BLaER1 treated with 17β-estradiol and CSF1 and Interleukin-3, amounts not matched to agents 10 nM and 100 nM (cell line): ENCODE data around the gene SDCBP2.

Experiments
- H3K27ac ChIP-seq, 11 experiments: shearing (Covaris generic); formaldehyde crosslinking; 2 replicates each; pipeline ENCODE4 v1.8.1; 2022
- H3K27me3 ChIP-seq, 11 experiments: shearing (Covaris generic); formaldehyde crosslinking; 2 replicates each; pipeline ENCODE4 v1.8.1; 2022
- H3K36me3 ChIP-seq, 11 experiments: shearing (Covaris generic); formaldehyde crosslinking; 2 replicates each; pipeline ENCODE4 v1.8.1; 2022
- H3K4me1 ChIP-seq, 10 experiments: shearing (Covaris generic); formaldehyde crosslinking; 2 replicates each; pipeline ENCODE4 v1.8.1; 2022
- H3K4me2 ChIP-seq, 11 experiments: shearing (Covaris generic); formaldehyde crosslinking; 2 replicates each; pipeline ENCODE4 v1.8.1; 2022
- H3K4me3 ChIP-seq, 10 experiments: shearing (Covaris generic); formaldehyde crosslinking; 2 replicates each; pipeline ENCODE4 v1.8.1; 2022
- H3K9ac ChIP-seq, 11 experiments: shearing (Covaris generic); formaldehyde crosslinking; 2 replicates each; pipeline ENCODE4 v1.8.1; 2022
- H3K9me3 ChIP-seq, 11 experiments: shearing (Covaris generic); formaldehyde crosslinking; replicated peaks in 1 of 11; 2 replicates each; pipeline ENCODE4 v1.8.1; 2022
- H4K20me1 ChIP-seq, 11 experiments: shearing (Covaris generic); formaldehyde crosslinking; 2 replicates each; pipeline ENCODE4 v1.8.1; 2022
- Cebpa-rat ChIP-seq, 11 experiments: shearing (Covaris generic); IDR thresholded peaks; 2 replicates each; pipeline ENCODE4 v1.8.1; 2022

The SDCBP2 gene

GRCh38 chr20:1293641-1294379 lies 35.1 kb downstream of the SDCBP2 start:
- H3K4me2 ChIP-seq: no peak overlapping the region
- H3K36me3 ChIP-seq: no peaks in the 10 kb centered on the region
- H3K4me1 ChIP-seq: no peaks in the 10 kb centered on the region
- no peak overlapping the region for H3K27ac ChIP-seq
- H3K9ac ChIP-seq: no peak overlapping the region
- no peak overlapping the region for H3K4me3 ChIP-seq
- no peaks in the 10 kb centered on the region for H3K9me3 ChIP-seq
- no peak for TF ChIP-seq Cebpa-rat (IDR thresholded peaks at IDR 0.05)
- H3K27me3 ChIP-seq: no peaks in the 10 kb centered on the region
- H4K20me1 ChIP-seq: no peaks in the 10 kb centered on the region

- no peaks in the 10 kb centered on the region for H4K20me1 ChIP-seq
- H3K4me3 ChIP-seq: no peak overlapping the region
- no peak for TF ChIP-seq Cebpa-rat (IDR thresholded peaks at IDR 0.05)
- no peaks in the 10 kb centered on the region for H3K36me3 ChIP-seq
- no peak overlapping the region for H3K4me2 ChIP-seq
- no peak overlapping the region for H3K9ac ChIP-seq
- H3K27ac ChIP-seq: no peak overlapping the region
- H3K9me3 ChIP-seq: no peaks in the 10 kb centered on the region
- no peaks in the 10 kb centered on the region for H3K27me3 ChIP-seq
- H3K4me1 ChIP-seq: no peaks in the 10 kb centered on the region
These were observed 36.3 kb downstream of the SDCBP2 start for GRCh38 chr20:1292620-1293019.

- Histone ChIP-seq H3K4me3 (no peak overlapping the region), H3K36me3 (no peaks in the 10 kb centered on the region), H3K9ac (no peak overlapping the region), H3K4me1 (peaks cover 0 to 7% (median 2%) of the 10 kb centered on the region in 10 experiments; a peak in 5 of 20 replicates), H3K4me2 (no peak overlapping the region), H4K20me1 (no peaks in the 10 kb centered on the region), H3K27me3 (no peaks in the 10 kb centered on the region), H3K9me3 (no peaks in the 10 kb centered on the region), H3K27ac (no peak overlapping the region)
- no peak for TF ChIP-seq Cebpa-rat (IDR thresholded peaks at IDR 0.05)
These were observed 37.7 kb downstream of the SDCBP2 start for GRCh38 chr20:1291191-1291741.

- H4K20me1 ChIP-seq: no peaks in the 10 kb centered on the region
- H3K4me1 ChIP-seq: peaks cover 0 to 8% (median 3%) of the 10 kb centered on the region in 10 experiments; a peak in 5 of 20 replicates
- H3K4me3 ChIP-seq: no peak overlapping the region
- no peaks in the 10 kb centered on the region for H3K9me3 ChIP-seq
- no peak overlapping the region for H3K4me2 ChIP-seq
- no peak for TF ChIP-seq Cebpa-rat (IDR thresholded peaks at IDR 0.05)
- no peak overlapping the region for H3K27ac ChIP-seq
- no peaks in the 10 kb centered on the region for H3K27me3 ChIP-seq
- H3K36me3 ChIP-seq: no peaks in the 10 kb centered on the region
- H3K9ac ChIP-seq: no peak overlapping the region
These were observed 41.0 kb downstream of the SDCBP2 start for GRCh38 chr20:1287787-1288569.

- H3K4me2 ChIP-seq: no peak overlapping the region
- H3K27ac ChIP-seq: no peak overlapping the region
- no peaks in the 10 kb centered on the region for H3K9me3 ChIP-seq
- no peak overlapping the region for H3K9ac ChIP-seq
- H3K36me3 ChIP-seq: no peaks in the 10 kb centered on the region
- no peaks in the 10 kb centered on the region for H4K20me1 ChIP-seq
- peaks cover 0 to 8% (median 3%) of the 10 kb centered on the region in 10 experiments; a peak in 5 of 20 replicates for H3K4me1 ChIP-seq
- TF ChIP-seq Cebpa-rat (IDR thresholded peaks at IDR 0.05): no peak
- no peaks in the 10 kb centered on the region for H3K27me3 ChIP-seq
- no peak overlapping the region for H3K4me3 ChIP-seq
These were observed 41.6 kb downstream of the SDCBP2 start for GRCh38 chr20:1287306-1287705.

GRCh38 chr20:1286267-1287024 lies 42.5 kb downstream of the SDCBP2 start:
- H3K4me3 ChIP-seq: no peak overlapping the region
- no peaks in the 10 kb centered on the region for H4K20me1 ChIP-seq
- no peak overlapping the region for H3K27ac ChIP-seq
- no peak overlapping the region for H3K9ac ChIP-seq
- H3K4me2 ChIP-seq: peak overlapping the region in 6 of 11 experiments; percentile 11 to 26 (median 20); a peak in 5 of 22 replicates
- no peaks in the 10 kb centered on the region for H3K27me3 ChIP-seq
- H3K4me1 ChIP-seq: peaks cover 0 to 8% (median 3%) of the 10 kb centered on the region in 10 experiments; a peak in 5 of 20 replicates
- TF ChIP-seq Cebpa-rat (IDR thresholded peaks at IDR 0.05): no peak
- no peaks in the 10 kb centered on the region for H3K9me3 ChIP-seq
- H3K36me3 ChIP-seq: no peaks in the 10 kb centered on the region

- Histone ChIP-seq H3K4me3 (no peak overlapping the region), H3K27ac (no peak overlapping the region), H3K9me3 (no peaks in the 10 kb centered on the region), H3K9ac (no peak overlapping the region), H3K27me3 (no peaks in the 10 kb centered on the region), H3K4me2 (no peak overlapping the region), H4K20me1 (no peaks in the 10 kb centered on the region), H3K4me1 (peaks cover 0 to 8% (median 3%) of the 10 kb centered on the region in 10 experiments; a peak in 5 of 20 replicates), H3K36me3 (no peaks in the 10 kb centered on the region)
- TF ChIP-seq Cebpa-rat (IDR thresholded peaks at IDR 0.05): no peak
These were observed 45.1 kb downstream of the SDCBP2 start for GRCh38 chr20:1283522-1284510.

GRCh38 chr20:1282966-1283365 lies 46.0 kb downstream of the SDCBP2 start:
- Histone ChIP-seq H3K4me1 (peaks cover 0 to 8% (median 3%) of the 10 kb centered on the region in 10 experiments; a peak in 5 of 20 replicates), H3K27ac (no peak overlapping the region), H3K4me2 (no peak overlapping the region), H3K36me3 (no peaks in the 10 kb centered on the region), H3K27me3 (no peaks in the 10 kb centered on the region), H3K4me3 (no peak overlapping the region), H4K20me1 (no peaks in the 10 kb centered on the region), H3K9me3 (no peaks in the 10 kb centered on the region), H3K9ac (no peak overlapping the region)
- no peak for TF ChIP-seq Cebpa-rat (IDR thresholded peaks at IDR 0.05)
